Adipocyte (in vitro differentiated cells): ENCODE data around the gene FMN1.
A peak's percentile ranks its signal among the peaks of the same experiment; 100 is the strongest.

Experiments used
- DNase-seq: peaks from one replicate; pipeline ENCODE4 v3.0.0-alpha.2; 2015; ENCODE audit warnings: low read depth
- H3K27me3 ChIP-seq: replicated peaks from 2 replicates; pipeline ENCODE4 v1.7.0; 2013; ENCODE audit warnings: mild to moderate bottlenecking, low read length, moderate library complexity; ENCODE audit not compliant: control insufficient read depth, insufficient read depth
- H3K36me3 ChIP-seq: 2 replicates; pipeline ENCODE4 v1.7.0; 2013; ENCODE audit warnings: low read length, mild to moderate bottlenecking, moderate library complexity; ENCODE audit not compliant: control insufficient read depth, insufficient read depth, severe bottlenecking
- H3K4me1 ChIP-seq: 2 replicates; pipeline ENCODE4 v1.7.0; 2013; ENCODE audit warnings: mild to moderate bottlenecking, low read length, moderate library complexity; ENCODE audit not compliant: control insufficient read depth, insufficient read depth
- H3K4me3 ChIP-seq: 2 replicates; pipeline ENCODE4 v1.7.0; 2013; ENCODE audit warnings: mild to moderate bottlenecking, low read length, moderate library complexity
- H3K9ac ChIP-seq: 2 replicates; pipeline ENCODE4 v1.7.0; 2013; ENCODE audit warnings: mild to moderate bottlenecking, low read length, moderate library complexity
- H3K9me3 ChIP-seq: 2 replicates; pipeline ENCODE4 v1.7.0; 2013; ENCODE audit warnings: mild to moderate bottlenecking, low read length, moderate library complexity; ENCODE audit not compliant: control insufficient read depth

FMN1 gene

GRCh38 chr15:32908135-32908801 lies 286.2 kb downstream of the FMN1 start:
- Histone ChIP-seq H3K9ac (no peak overlapping the region), H3K36me3 (no peaks in the 10 kb centered on the region), H3K4me3 (no peak overlapping the region), H3K27me3 (no peaks in the 10 kb centered on the region), H3K4me1 (peaks cover 10% of the 10 kb centered on the region), H3K9me3 (no peaks in the 10 kb centered on the region)
- DNase-seq = no peak

GRCh38 chr15:32905481-32905880 lies 289.0 kb downstream of the FMN1 start:
- no peaks in the 10 kb centered on the region for H3K9me3 ChIP-seq
- no peak overlapping the region for H3K9ac ChIP-seq
- no peaks in the 10 kb centered on the region for H3K36me3 ChIP-seq
- H3K4me3 ChIP-seq = no peak overlapping the region
- no peaks in the 10 kb centered on the region for H3K27me3 ChIP-seq
- DNase-seq = peak; percentile 9
- H3K4me1 ChIP-seq = peaks cover 10% of the 10 kb centered on the region

GRCh38 chr15:32904448-32904847 lies 290.1 kb downstream of the FMN1 start:
- DNase-seq = no peak
- H3K4me3 ChIP-seq = no peak overlapping the region
- H3K36me3 ChIP-seq = no peaks in the 10 kb centered on the region
- H3K27me3 ChIP-seq = no peaks in the 10 kb centered on the region
- H3K9ac ChIP-seq = no peak overlapping the region
- peaks cover 10% of the 10 kb centered on the region for H3K4me1 ChIP-seq
- H3K9me3 ChIP-seq = no peaks in the 10 kb centered on the region

GRCh38 chr15:32903591-32904290 lies 290.8 kb downstream of the FMN1 start:
- no peak overlapping the region for H3K4me3 ChIP-seq

GRCh38 chr15:32901995-32902394 lies 292.5 kb downstream of the FMN1 start:
- Histone ChIP-seq H3K4me3 (no peak overlapping the region), H3K9me3 (no peaks in the 10 kb centered on the region), H3K27me3 (no peaks in the 10 kb centered on the region), H3K9ac (no peak overlapping the region), H3K36me3 (no peaks in the 10 kb centered on the region), H3K4me1 (no peaks in the 10 kb centered on the region)
- DNase-seq = no peak

More at GRCh38 chr15:32903591-32904290, 290.8 kb downstream of the FMN1 start:
- H3K4me1 ChIP-seq = peaks cover 4% of the 10 kb centered on the region
- H3K36me3 ChIP-seq = no peaks in the 10 kb centered on the region
- no peaks in the 10 kb centered on the region for H3K27me3 ChIP-seq
- DNase-seq = no peak
- H3K9me3 ChIP-seq = no peaks in the 10 kb centered on the region
- no peak overlapping the region for H3K9ac ChIP-seq

GRCh38 chr15:32901192-32901591 lies 293.3 kb downstream of the FMN1 start:
- Histone ChIP-seq H3K9ac (no peak overlapping the region), H3K27me3 (no peaks in the 10 kb centered on the region), H3K36me3 (no peaks in the 10 kb centered on the region), H3K4me1 (no peaks in the 10 kb centered on the region), H3K9me3 (no peaks in the 10 kb centered on the region), H3K4me3 (no peak overlapping the region)
- DNase-seq = no peak

- no peak overlapping the region for H3K4me3 ChIP-seq
- no peak overlapping the region for H3K9ac ChIP-seq
- no peak for DNase-seq
- H3K36me3 ChIP-seq = no peaks in the 10 kb centered on the region
- no peaks in the 10 kb centered on the region for H3K4me1 ChIP-seq
- H3K27me3 ChIP-seq = no peaks in the 10 kb centered on the region
- no peaks in the 10 kb centered on the region for H3K9me3 ChIP-seq
Measured at GRCh38 chr15:32899126-32899596, 295.4 kb downstream of the FMN1 start.

- no peak for DNase-seq
- no peaks in the 10 kb centered on the region for H3K36me3 ChIP-seq
- H3K4me1 ChIP-seq = no peaks in the 10 kb centered on the region
- H3K9ac ChIP-seq = no peak overlapping the region
- no peak overlapping the region for H3K4me3 ChIP-seq
- no peaks in the 10 kb centered on the region for H3K27me3 ChIP-seq
- no peaks in the 10 kb centered on the region for H3K9me3 ChIP-seq
Measured at GRCh38 chr15:32898414-32898813, 296.1 kb downstream of the FMN1 start.

GRCh38 chr15:32893421-32893820 lies 301.1 kb downstream of the FMN1 start:
- H3K9me3 ChIP-seq = no peaks in the 10 kb centered on the region
- H3K36me3 ChIP-seq = no peaks in the 10 kb centered on the region
- H3K27me3 ChIP-seq = no peaks in the 10 kb centered on the region
- peaks cover 5% of the 10 kb centered on the region for H3K4me1 ChIP-seq
- H3K4me3 ChIP-seq = no peak overlapping the region
- DNase-seq = no peak
- H3K9ac ChIP-seq = no peak overlapping the region

- no peak for DNase-seq
- Histone ChIP-seq H3K9ac (no peak overlapping the region), H3K36me3 (no peaks in the 10 kb centered on the region), H3K27me3 (no peaks in the 10 kb centered on the region), H3K4me1 (peaks cover 10% of the 10 kb centered on the region), H3K4me3 (no peak overlapping the region), H3K9me3 (no peaks in the 10 kb centered on the region)
Measured at GRCh38 chr15:32889214-32889613, 305.3 kb downstream of the FMN1 start.

GRCh38 chr15:32888221-32888761 lies 306.2 kb downstream of the FMN1 start:
- H3K9me3 ChIP-seq = no peaks in the 10 kb centered on the region
- H3K36me3 ChIP-seq = no peaks in the 10 kb centered on the region
- no peak overlapping the region for H3K9ac ChIP-seq
- no peak for DNase-seq
- no peaks in the 10 kb centered on the region for H3K27me3 ChIP-seq
- H3K4me1 ChIP-seq = peaks cover 10% of the 10 kb centered on the region
- no peak overlapping the region for H3K4me3 ChIP-seq
